ENCODE results near the gene H2BK1. TPM values are rescaled to one million over a fixed set of nuclear protein-coding genes. Genes with fewer than 3 reads are reported as not detected.

Gene H2BK1
- total RNA-seq, 2 donors from 2014 or later: 3.0 TPM; not detected in 1

- 31% methylated on average over 30 of the region's 30 CpGs for WGBS
- no peaks in the 10 kb centered on the region for H3K27me3 ChIP-seq (replicated peaks; ENCODE audit: insufficient read depth)
- H3K36me3 ChIP-seq: no peaks in the 10 kb centered on the region
- H3K9me3 ChIP-seq: no peaks in the 10 kb centered on the region
- TF ChIP-seq POLR2A (IDR thresholded peaks at IDR 0.05): no peak
- TF ChIP-seq, protein P1, sequence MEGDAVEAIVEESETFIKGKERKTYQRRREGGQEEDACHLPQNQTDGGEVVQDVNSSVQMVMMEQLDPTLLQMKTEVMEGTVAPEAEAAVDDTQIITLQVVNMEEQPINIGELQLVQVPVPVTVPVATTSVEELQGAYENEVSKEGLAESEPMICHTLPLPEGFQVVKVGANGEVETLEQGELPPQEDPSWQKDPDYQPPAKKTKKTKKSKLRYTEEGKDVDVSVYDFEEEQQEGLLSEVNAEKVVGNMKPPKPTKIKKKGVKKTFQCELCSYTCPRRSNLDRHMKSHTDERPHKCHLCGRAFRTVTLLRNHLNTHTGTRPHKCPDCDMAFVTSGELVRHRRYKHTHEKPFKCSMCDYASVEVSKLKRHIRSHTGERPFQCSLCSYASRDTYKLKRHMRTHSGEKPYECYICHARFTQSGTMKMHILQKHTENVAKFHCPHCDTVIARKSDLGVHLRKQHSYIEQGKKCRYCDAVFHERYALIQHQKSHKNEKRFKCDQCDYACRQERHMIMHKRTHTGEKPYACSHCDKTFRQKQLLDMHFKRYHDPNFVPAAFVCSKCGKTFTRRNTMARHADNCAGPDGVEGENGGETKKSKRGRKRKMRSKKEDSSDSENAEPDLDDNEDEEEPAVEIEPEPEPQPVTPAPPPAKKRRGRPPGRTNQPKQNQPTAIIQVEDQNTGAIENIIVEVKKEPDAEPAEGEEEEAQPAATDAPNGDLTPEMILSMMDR (IDR thresholded peaks at IDR 0.05): no peak
- H3K4me3 ChIP-seq: no peak overlapping the region
- intact Hi-C loops (cut with DNase I): no loop called here
- no peak for DNase-seq (ENCODE audit: low spot score)
- H3K27ac ChIP-seq: no peak overlapping the region
- H3K4me1 ChIP-seq (replicated peaks): no peaks in the 10 kb centered on the region
Observed at GRCh38 chr7:151198945-151199848, 11.1 kb downstream of the H2BK1 start.

DNA sequence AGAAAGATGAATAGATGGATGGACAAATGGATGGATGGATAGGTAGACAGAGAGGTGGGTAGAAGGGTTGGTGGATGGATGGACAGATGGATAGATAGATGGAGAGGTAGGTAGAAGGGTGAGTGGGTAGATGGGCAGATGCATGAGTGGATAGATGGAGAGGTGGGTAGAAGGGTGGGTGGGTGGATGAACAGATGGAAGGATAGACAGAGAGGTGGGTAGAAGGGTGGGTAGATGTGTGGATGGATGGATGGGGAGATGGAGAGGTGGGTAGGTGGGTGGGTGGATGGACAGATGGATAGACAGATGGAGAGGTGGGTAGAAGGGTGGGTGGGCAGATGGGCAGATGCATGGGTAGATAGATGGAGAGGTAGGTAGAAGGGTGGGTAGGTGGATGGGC, 12.4 kb downstream of the H2BK1 start:
- intact Hi-C loops (cut with DNase I): no loop called here
- TF ChIP-seq, protein P1 (IDR thresholded peaks at IDR 0.05): no peak
- TF ChIP-seq POLR2A (IDR thresholded peaks at IDR 0.05) (no peak), POLR2AphosphoS5 (IDR thresholded peaks at IDR 0.05) (no peak)
- Histone ChIP-seq H3K27ac (no peak overlapping the region), H3K36me3 (no peaks in the 10 kb centered on the region), H3K9me3 (no peaks in the 10 kb centered on the region), H3K4me1 (replicated peaks) (no peaks in the 10 kb centered on the region), H3K4me3 (no peak overlapping the region), H3K27me3 (replicated peaks; ENCODE audit: insufficient read depth) (no peaks in the 10 kb centered on the region)
- no peak for DNase-seq (ENCODE audit: low spot score)

GRCh38 chr7:151195616-151196450, 14.5 kb downstream of the H2BK1 start:
- Histone ChIP-seq H3K27ac (no peak overlapping the region), H3K4me3 (no peak overlapping the region), H3K9me3 (no peaks in the 10 kb centered on the region), H3K27me3 (replicated peaks; ENCODE audit: insufficient read depth) (no peaks in the 10 kb centered on the region), H3K4me1 (replicated peaks) (no peaks in the 10 kb centered on the region), H3K36me3 (no peaks in the 10 kb centered on the region)
- TF ChIP-seq POLR2AphosphoS5 (IDR thresholded peaks at IDR 0.05) (no peak), POLR2A (IDR thresholded peaks at IDR 0.05) (no peak)
- TF ChIP-seq, protein P1 (IDR thresholded peaks at IDR 0.05): no peak
- DNase-seq (ENCODE audit: low spot score): no peak
- intact Hi-C loops (cut with DNase I): no loop called here
- WGBS: 57% methylated on average over 19 of the region's 19 CpGs

DNA sequence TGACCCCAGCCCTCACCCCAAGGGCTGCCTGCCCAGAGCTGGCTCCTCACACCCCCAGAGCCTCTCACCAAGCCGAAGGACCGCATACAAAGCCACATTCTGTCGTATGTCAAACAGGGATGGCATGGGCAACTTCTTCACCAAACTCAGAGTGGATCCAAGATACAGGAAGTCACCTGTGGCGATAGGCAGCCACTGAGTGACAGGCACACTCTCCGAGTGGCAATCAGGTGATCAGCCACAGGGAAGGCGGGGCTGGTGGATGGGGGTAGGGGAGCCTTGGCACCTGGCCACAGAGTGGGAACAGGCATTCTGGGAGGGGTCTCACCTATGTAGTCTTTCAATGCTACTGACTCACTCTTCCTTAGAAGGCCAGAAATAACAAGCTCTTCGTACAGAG, 16.1 kb downstream of the H2BK1 start:
- Histone ChIP-seq H3K4me1 (replicated peaks) (no peaks in the 10 kb centered on the region), H3K4me3 (no peak overlapping the region), H3K36me3 (no peaks in the 10 kb centered on the region), H3K9me3 (no peaks in the 10 kb centered on the region), H3K27ac (no peak overlapping the region), H3K27me3 (replicated peaks; ENCODE audit: insufficient read depth) (no peaks in the 10 kb centered on the region)
- TF ChIP-seq POLR2AphosphoS5 (IDR thresholded peaks at IDR 0.05) (no peak), POLR2A (IDR thresholded peaks at IDR 0.05) (no peak)
- TF ChIP-seq, protein P1 (IDR thresholded peaks at IDR 0.05): no peak
- DNase-seq (ENCODE audit: low spot score): no peak
- intact Hi-C loops (cut with DNase I): no loop called here
- 70% methylated on average over 7 of the region's 7 CpGs for whole genome bisulfite sequencing
